Measurements from ENCODE around the gene IFI30. TPM values are rescaled to one million over a fixed set of nuclear protein-coding genes. Genes with fewer than 3 reads are reported as not detected.

Gene IFI30
- total RNA-seq, 4 donors from 2014 or later = 36.3 to 58.4 (median 40.1) TPM

- Histone ChIP-seq H3K27ac (no peak overlapping the region), H3K36me3 (peaks cover 0 to 13% of the 10 kb centered on the region in 2 donors)
- 98 to 100% methylated on average over 5 to 12 of the region's 12 CpGs for WGBS, 2 donors
These were observed 44.8 kb upstream of the IFI30 start for GRCh38 chr19:18128805-18129204.

DNA sequence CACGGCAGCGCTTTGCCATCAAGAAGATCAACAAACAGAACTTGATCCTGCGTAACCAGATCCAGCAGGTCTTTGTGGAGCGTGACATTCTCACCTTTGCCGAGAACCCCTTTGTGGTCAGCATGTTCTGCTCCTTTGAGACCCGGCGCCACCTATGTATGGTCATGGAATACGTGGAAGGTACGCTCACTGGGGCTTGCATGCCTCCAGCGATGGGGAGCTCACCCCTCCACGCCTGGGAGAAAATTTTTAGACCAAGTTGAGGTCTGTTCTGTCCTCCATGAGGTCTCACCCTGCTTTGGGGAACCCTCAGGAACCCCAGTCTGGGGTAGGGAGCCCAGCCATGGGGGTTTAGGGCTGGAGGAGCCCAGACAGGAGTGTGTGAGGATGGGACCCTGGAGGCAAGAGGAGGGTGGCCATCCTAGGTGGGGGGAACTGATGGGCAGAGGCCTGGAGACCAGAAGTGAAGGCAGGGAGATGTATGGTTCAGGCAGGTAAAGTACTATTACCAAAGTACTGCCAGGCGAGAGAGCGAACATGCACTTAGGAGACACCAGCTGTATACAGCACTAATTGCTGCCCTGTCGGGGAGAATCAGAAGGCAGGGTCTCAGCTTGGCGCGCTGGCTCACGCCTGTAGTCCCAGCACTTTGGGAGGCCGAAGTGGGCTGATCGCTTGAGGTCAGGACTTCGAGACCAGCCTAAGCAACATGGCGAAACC is 42.9 kb upstream of the IFI30 start:
- intact Hi-C loops (cut with DNase I) = no loop called here
- Histone ChIP-seq H3K27me3 (no peaks in the 10 kb centered on the region), H3K4me3 (replicated peaks in 1 of 3) (no peak overlapping the region), H3K4me1 (no peaks in the 10 kb centered on the region), H3K27ac (no peak overlapping the region), H3K9me3 (no peaks in the 10 kb centered on the region), H3K36me3 (peaks cover 0 to 15% of the 10 kb centered on the region in 2 donors)
- 95 to 96% methylated on average over 10 to 21 of the region's 21 CpGs for WGBS, 2 donors
- no peak for DNase-seq
- TF ChIP-seq POLR2A (IDR thresholded peaks at IDR 0.05) = no peak
- TF ChIP-seq, protein P1, sequence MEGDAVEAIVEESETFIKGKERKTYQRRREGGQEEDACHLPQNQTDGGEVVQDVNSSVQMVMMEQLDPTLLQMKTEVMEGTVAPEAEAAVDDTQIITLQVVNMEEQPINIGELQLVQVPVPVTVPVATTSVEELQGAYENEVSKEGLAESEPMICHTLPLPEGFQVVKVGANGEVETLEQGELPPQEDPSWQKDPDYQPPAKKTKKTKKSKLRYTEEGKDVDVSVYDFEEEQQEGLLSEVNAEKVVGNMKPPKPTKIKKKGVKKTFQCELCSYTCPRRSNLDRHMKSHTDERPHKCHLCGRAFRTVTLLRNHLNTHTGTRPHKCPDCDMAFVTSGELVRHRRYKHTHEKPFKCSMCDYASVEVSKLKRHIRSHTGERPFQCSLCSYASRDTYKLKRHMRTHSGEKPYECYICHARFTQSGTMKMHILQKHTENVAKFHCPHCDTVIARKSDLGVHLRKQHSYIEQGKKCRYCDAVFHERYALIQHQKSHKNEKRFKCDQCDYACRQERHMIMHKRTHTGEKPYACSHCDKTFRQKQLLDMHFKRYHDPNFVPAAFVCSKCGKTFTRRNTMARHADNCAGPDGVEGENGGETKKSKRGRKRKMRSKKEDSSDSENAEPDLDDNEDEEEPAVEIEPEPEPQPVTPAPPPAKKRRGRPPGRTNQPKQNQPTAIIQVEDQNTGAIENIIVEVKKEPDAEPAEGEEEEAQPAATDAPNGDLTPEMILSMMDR (IDR thresholded peaks at IDR 0.05) = no peak

More at GRCh38 chr19:18128805-18129204, 44.8 kb upstream of the IFI30 start:
- intact Hi-C loops (cut with DNase I) = no loop called here
- DNase-seq = no peak
- Histone ChIP-seq H3K9me3 (no peaks in the 10 kb centered on the region), H3K27me3 (no peaks in the 10 kb centered on the region), H3K4me3 (replicated peaks in 1 of 3) (no peak overlapping the region), H3K4me1 (no peaks in the 10 kb centered on the region)
- TF ChIP-seq, protein P1 (IDR thresholded peaks at IDR 0.05) = no peak
- no peak for TF ChIP-seq POLR2A (IDR thresholded peaks at IDR 0.05)

- no peak for TF ChIP-seq POLR2A (IDR thresholded peaks at IDR 0.05)
- TF ChIP-seq, protein P1 (IDR thresholded peaks at IDR 0.05) = no peak
- H3K36me3 ChIP-seq = peaks cover 0 to 15% of the 10 kb centered on the region in 2 donors
- H3K4me3 ChIP-seq (replicated peaks in 1 of 3) = no peak overlapping the region
- H3K9me3 ChIP-seq = no peaks in the 10 kb centered on the region
- H3K4me1 ChIP-seq = no peaks in the 10 kb centered on the region
- no peaks in the 10 kb centered on the region for H3K27me3 ChIP-seq
- no peak for DNase-seq
- no peak overlapping the region for H3K27ac ChIP-seq
- intact Hi-C loops (cut with DNase I) = no loop called here
- WGBS, 2 donors = 84 to 86% methylated on average over 25 to 30 of the region's 31 CpGs
These were observed 41.6 kb upstream of the IFI30 start for GRCh38 chr19:18131841-18132596.

DNA sequence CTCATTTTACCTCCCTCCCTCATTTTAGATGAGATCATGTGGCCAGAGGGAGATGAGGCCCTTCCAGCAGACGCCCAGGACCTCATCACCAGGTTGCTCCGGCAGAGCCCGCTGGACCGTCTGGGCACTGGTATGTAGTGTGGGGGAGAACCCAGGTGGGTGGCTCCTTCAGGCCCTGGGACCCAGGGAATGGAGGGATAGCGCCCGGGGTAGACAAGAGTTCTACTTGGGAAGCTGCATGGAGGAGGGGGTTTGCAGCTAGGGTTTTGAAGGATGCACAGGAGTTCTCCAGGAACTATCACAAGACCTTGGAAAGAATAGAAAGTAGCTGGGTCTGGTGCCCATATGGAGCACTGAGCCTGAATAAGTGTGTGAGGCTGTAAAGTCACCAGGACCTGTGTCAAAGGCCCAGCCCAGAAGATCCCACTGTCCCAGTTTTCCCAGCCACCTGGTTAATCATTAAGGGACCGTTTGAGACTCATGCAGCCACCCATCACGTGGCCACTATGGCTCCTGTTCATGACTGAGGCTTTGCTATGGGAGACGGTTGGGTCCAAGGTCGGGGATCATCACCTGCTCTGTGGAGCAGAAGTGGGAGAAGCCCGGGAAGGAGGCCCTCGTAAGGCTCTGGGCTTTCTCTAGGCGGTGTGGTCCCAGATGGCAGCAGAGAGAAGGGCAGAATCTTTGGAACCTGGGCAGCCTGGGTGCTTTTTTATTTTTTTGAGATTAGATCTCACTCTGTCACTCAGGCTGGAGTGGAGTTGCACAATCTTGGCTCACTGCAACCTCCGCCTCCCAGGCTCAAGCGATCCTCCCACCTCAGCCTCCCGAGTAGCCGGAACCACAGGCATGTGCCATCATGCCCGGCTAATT is 37.7 kb upstream of the IFI30 start:
- Histone ChIP-seq H3K27me3 (no peaks in the 10 kb centered on the region), H3K27ac (no peak overlapping the region), H3K9me3 (no peaks in the 10 kb centered on the region), H3K36me3 (peaks cover 3 to 19% of the 10 kb centered on the region in 2 donors), H3K4me1 (no peaks in the 10 kb centered on the region), H3K4me3 (replicated peaks in 1 of 3) (no peak overlapping the region)
- intact Hi-C loops (cut with DNase I) = no loop called here
- no peak for TF ChIP-seq POLR2A (IDR thresholded peaks at IDR 0.05)
- TF ChIP-seq, protein P1 (IDR thresholded peaks at IDR 0.05) = no peak
- 96 to 98% methylated on average over 18 of the region's 18 CpGs for WGBS, 2 donors
- DNase-seq = no peak

All from thyroid gland (tissue), 4 donors.